Lung microvascular endothelial cell (primary cell): ENCODE data around the gene WDR91. TPM values are rescaled to one million over a fixed set of nuclear protein-coding genes. Genes with fewer than 3 reads are reported as not detected.

Experiments used
- total RNA-seq: library from RNA; depleted of rRNA; stranded (reverse); fragments of >200 nt; gene quantifications from 2 replicates; pipeline ENCODE4 v1.2.1, GENCODE V29; 2014

Gene WDR91
- total RNA-seq, 1 donor from 2014 or later, result 4.0 TPM

Other genes with a start within 250 kb of the WDR91 start
- gene AGBL3, start 225.0 kb downstream of the WDR91 start, total RNA-seq, result 0.44 and 0.99 TPM in 2 replicates
- 21.1 and 59.7 TPM in 2 replicates for gene TMEM140, start 63.5 kb downstream of the WDR91 start, total RNA-seq
- gene CYREN, start 40.8 kb downstream of the WDR91 start, total RNA-seq, result 10.7 and 12.6 TPM in 2 replicates
- not detected in 2 replicates for gene STRA8, start 22.3 kb upstream of the WDR91 start, total RNA-seq